ENCODE measurements around the gene WDR7. TPM values are rescaled to one million over a fixed set of nuclear protein-coding genes. Genes with fewer than 3 reads are reported as not detected.

WDR7 gene
- total RNA-seq, 4 donors from 2014 or later, result 10.3 to 17.2 (median 16.3) TPM

DNA sequence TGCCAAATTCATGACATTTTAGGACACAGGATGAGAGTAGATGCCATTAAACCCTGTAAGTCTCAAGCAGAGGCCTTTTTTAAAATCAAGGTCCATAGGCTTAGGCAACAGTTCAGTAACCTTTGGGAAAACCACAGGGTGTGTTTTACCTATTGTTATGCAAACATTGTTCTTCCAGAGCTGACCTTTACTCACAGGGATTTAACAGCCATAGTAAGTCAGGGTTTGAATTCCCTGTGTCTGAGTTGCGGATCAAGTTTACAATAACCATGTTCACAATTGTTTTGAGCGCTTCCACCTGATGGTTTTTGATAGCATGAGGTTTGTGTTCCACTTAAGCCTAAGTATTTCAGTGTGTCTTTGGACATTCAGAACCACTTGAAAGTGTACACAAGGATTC, 335.7 kb downstream of the WDR7 start:
- WGBS, 2 donors, result 93 to 100% methylated on average over 2 of the region's 2 CpGs
- TF ChIP-seq, protein P1, sequence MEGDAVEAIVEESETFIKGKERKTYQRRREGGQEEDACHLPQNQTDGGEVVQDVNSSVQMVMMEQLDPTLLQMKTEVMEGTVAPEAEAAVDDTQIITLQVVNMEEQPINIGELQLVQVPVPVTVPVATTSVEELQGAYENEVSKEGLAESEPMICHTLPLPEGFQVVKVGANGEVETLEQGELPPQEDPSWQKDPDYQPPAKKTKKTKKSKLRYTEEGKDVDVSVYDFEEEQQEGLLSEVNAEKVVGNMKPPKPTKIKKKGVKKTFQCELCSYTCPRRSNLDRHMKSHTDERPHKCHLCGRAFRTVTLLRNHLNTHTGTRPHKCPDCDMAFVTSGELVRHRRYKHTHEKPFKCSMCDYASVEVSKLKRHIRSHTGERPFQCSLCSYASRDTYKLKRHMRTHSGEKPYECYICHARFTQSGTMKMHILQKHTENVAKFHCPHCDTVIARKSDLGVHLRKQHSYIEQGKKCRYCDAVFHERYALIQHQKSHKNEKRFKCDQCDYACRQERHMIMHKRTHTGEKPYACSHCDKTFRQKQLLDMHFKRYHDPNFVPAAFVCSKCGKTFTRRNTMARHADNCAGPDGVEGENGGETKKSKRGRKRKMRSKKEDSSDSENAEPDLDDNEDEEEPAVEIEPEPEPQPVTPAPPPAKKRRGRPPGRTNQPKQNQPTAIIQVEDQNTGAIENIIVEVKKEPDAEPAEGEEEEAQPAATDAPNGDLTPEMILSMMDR (IDR thresholded peaks at IDR 0.05), result no peak
- no peak for TF ChIP-seq POLR2A (IDR thresholded peaks at IDR 0.05)
- no peak for DNase-seq (ENCODE audit: low spot score in 2 of 2)
- H3K4me3 ChIP-seq (ENCODE audit: low read depth, poor library complexity, severe bottlenecking), result no peak overlapping the region
- intact Hi-C loops (cut with DNase I; ENCODE audit: low total_unique reads), result no loop called here

DNA sequence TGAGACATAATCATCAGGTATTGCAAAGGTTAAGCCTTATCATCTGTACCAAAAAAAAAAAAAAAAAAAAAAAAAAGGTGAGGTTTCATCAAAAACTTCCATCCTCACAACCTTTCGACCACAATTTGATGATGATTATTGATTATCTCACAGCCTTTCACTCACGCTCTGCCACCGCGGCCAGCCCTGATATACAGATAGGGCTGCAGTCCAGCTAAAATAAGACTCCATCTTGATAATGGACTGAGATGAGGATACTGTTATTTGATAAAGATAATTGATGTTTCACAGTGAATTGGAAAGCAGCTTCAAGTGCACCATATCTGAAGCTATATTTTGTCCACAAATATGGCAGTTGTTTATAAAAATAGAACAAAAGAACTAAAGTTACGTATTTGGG, 336.1 kb downstream of the WDR7 start:
- no peak for DNase-seq (ENCODE audit: low spot score in 2 of 2)
- TF ChIP-seq, protein P1 (IDR thresholded peaks at IDR 0.05), result no peak
- no peak for TF ChIP-seq POLR2A (IDR thresholded peaks at IDR 0.05)
- intact Hi-C loops (cut with DNase I; ENCODE audit: low total_unique reads), result no loop called here
- WGBS, 2 donors, result 93 to 95% methylated on average over 5 of the region's 5 CpGs
- H3K4me3 ChIP-seq (ENCODE audit: low read depth, poor library complexity, severe bottlenecking), result no peak overlapping the region

DNA sequence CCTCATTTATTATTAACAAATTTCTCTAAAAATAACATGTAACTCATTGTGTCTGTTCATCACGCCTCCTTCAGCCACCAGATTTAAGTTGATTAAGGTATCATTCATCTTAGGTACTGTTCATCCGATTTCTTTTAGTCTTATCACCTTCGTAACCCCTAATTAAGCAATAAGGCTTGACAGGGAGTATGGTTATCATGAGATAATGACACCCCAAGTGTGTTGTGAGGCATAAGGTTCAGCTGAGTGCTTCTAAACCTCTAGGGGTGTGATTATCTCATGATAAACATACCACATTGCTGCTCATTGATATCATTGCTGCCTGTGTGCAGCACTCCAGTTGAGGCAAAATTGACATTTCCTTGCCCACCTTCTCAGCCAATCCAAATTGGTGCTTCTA, 336.9 kb downstream of the WDR7 start:
- TF ChIP-seq, protein P1 (IDR thresholded peaks at IDR 0.05), result no peak
- TF ChIP-seq POLR2A (IDR thresholded peaks at IDR 0.05), result no peak
- 90 to 91% methylated on average over 3 of the region's 3 CpGs for WGBS, 2 donors
- intact Hi-C loops (cut with DNase I; ENCODE audit: low total_unique reads), result no loop called here
- no peak overlapping the region for H3K4me3 ChIP-seq (ENCODE audit: low read depth, poor library complexity, severe bottlenecking)
- no peak for DNase-seq (ENCODE audit: low spot score in 2 of 2)

DNA sequence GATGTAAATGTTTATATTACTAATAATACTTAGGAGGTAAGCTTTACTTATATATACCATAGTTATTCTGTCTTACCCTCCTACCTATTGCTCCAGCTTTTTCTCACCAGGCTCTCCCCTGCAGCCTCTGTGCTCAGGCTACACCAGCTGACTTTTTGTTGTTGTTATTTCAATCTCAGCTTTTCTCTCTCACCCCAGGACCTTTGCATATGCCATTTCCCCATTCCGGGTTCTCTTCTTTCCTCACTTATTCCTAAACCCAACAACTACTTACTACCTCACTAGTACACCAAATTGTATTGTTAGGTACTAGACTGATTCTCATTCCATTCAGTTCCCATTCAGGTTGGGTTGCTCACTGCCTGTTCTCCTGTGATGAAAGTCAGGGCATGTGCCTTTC, 339.5 kb downstream of the WDR7 start:
- intact Hi-C loops (cut with DNase I; ENCODE audit: low total_unique reads), result loop anchor here (5.0 kb wide), 2 partner anchors 1172 to 1513 kb away; no protein-coding TSS in a partner anchor
- TF ChIP-seq, protein P1 (IDR thresholded peaks at IDR 0.05), result no peak
- no peak for TF ChIP-seq POLR2A (IDR thresholded peaks at IDR 0.05)
- no peak for DNase-seq (ENCODE audit: low spot score in 2 of 2)
- no peak overlapping the region for H3K4me3 ChIP-seq (ENCODE audit: low read depth, poor library complexity, severe bottlenecking)
- WGBS, 2 donors, result 96 to 100% methylated on average over 1 of the region's 1 CpG

DNA sequence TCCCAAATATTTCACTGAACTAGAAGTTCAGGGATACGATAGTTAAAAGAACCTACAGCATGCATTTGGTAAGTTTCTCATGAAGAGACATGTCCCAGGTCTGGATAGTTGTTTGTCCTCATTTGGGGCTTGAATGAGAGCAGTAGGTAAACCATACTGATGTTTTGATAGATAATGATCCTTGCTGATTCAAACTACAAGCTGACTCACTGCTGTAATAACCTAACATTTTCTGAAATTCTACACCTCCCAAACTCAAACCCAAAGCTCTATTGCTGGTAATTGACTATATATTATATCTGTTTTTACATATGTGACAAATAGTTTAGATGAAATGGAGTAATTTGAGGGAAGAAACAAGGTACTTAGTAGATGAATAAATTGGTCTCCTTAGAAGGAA, 341.6 kb downstream of the WDR7 start:
- DNase-seq (ENCODE audit: low spot score in 2 of 2), result no peak
- 47 to 62% methylated on average over 1 of the region's 1 CpG for WGBS, 2 donors
- H3K4me3 ChIP-seq (ENCODE audit: low read depth, poor library complexity, severe bottlenecking), result no peak overlapping the region
- intact Hi-C loops (cut with DNase I; ENCODE audit: low total_unique reads), result loop anchor here (5.0 kb wide), 2 partner anchors 1170 to 1515 kb away; no protein-coding TSS in a partner anchor
- TF ChIP-seq POLR2A (IDR thresholded peaks at IDR 0.05), result no peak
- TF ChIP-seq, protein P1 (IDR thresholded peaks at IDR 0.05), result no peak

DNA sequence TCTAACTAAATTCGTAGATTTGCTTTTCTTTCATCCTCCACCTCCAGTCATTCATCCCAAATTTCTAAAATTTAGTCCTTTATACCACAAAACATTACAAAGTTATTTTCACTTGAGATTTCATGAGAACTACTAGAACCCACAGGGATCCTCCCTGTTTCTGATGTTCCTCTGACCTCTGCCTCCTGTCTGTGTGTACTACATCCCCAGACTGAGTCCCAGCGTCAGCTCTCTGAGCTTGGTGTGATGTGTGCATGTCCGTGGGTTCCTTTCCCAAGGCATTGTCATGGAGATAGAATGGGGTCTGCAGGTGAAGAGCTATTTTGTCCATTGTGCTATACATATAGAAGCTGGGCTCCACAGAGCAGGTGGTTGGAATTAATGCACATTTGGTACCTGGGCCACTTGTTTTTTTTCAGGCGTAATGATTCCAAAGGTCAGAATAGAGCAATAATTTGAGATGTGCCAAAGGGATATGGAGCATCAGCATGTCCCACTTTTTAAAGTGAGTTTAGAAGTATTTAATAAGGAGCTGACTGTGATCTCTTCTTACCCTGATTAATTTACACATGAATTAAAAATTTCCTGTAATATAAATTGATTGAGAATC, 344.5 kb downstream of the WDR7 start:
- H3K4me3 ChIP-seq (ENCODE audit: low read depth, poor library complexity, severe bottlenecking), result no peak overlapping the region
- DNase-seq (ENCODE audit: low spot score in 2 of 2), result no peak
- WGBS, 2 donors, result 91 to 92% methylated on average over 4 of the region's 4 CpGs
- TF ChIP-seq, protein P1 (IDR thresholded peaks at IDR 0.05), result no peak
- no peak for TF ChIP-seq POLR2A (IDR thresholded peaks at IDR 0.05)
- intact Hi-C loops (cut with DNase I; ENCODE audit: low total_unique reads), result no loop called here
